HL-60 (cell line): ENCODE data around the gene TMEM134.
A peak's percentile ranks its signal among the peaks of the same experiment; 100 is the strongest.

Source experiments
- GABPA ChIP-seq: IDR thresholded peaks from 2 replicates; pipeline ENCODE4 v1.6.1; 2012; ENCODE audit warnings: low read depth
- POLR2AphosphoS5 ChIP-seq: IDR thresholded peaks from 2 replicates; pipeline ENCODE4 v1.6.1; 2012; ENCODE audit warnings: low read depth
- TF ChIP-seq, protein P1 (sequence below): IDR thresholded peaks from one replicate; pipeline ENCODE4 v1.5.1; 2011; ENCODE audit warnings: low read length, control low read depth, inconsistent platforms; ENCODE audit not compliant: insufficient read depth
- TF ChIP-seq, protein P2 (sequence below): IDR thresholded peaks from 2 replicates; pipeline ENCODE4 v1.6.1; 2012; ENCODE audit warnings: low read depth; ENCODE audit not compliant: insufficient replicate concordance

DNA sequence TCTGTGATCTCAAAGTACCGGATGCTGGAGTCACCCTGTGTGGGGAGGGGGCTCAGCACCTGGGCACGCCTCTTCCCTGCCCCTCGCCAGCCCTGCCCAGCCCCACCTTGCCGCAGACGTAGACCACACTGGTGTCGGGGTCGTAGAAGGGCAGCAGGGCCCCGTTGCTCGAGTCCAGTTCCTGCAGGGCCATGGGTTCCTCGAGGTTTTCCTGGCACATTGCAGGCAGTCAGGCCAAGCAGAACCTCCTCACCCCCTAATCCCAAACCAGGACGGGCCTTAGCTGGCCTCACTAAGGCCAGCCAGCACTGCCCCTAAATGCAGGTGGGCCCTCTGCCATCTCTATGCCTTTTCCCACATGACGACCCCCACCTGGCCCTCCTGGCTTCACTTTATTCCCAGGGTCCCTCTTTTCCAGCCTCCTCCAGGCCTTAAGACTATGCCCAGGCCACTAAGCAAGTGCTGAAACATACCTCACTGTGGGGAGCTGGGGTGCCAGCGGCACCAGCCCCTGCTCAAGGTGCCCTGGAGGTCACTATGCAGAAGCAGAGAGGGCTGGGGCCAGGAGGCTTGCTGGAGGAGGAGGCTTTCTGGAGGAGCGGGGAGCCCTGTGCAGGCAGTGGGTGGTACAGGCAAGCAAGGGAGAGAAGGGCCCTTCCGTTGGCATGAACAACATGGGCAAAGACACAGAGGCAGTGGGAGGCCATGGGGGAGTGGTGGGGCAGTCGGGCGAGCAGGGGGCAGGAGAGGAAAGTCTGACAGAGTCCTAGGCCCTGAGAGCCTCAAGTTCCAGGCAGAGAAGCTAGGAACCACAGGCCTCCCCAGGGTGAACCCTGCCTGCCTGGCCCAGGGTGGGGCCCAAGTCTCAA is 28.6 kb downstream of the TMEM134 start:
- TF ChIP-seq, protein P1, sequence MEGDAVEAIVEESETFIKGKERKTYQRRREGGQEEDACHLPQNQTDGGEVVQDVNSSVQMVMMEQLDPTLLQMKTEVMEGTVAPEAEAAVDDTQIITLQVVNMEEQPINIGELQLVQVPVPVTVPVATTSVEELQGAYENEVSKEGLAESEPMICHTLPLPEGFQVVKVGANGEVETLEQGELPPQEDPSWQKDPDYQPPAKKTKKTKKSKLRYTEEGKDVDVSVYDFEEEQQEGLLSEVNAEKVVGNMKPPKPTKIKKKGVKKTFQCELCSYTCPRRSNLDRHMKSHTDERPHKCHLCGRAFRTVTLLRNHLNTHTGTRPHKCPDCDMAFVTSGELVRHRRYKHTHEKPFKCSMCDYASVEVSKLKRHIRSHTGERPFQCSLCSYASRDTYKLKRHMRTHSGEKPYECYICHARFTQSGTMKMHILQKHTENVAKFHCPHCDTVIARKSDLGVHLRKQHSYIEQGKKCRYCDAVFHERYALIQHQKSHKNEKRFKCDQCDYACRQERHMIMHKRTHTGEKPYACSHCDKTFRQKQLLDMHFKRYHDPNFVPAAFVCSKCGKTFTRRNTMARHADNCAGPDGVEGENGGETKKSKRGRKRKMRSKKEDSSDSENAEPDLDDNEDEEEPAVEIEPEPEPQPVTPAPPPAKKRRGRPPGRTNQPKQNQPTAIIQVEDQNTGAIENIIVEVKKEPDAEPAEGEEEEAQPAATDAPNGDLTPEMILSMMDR = no peak
- no peak for TF ChIP-seq GABPA
- TF ChIP-seq, protein P2, sequence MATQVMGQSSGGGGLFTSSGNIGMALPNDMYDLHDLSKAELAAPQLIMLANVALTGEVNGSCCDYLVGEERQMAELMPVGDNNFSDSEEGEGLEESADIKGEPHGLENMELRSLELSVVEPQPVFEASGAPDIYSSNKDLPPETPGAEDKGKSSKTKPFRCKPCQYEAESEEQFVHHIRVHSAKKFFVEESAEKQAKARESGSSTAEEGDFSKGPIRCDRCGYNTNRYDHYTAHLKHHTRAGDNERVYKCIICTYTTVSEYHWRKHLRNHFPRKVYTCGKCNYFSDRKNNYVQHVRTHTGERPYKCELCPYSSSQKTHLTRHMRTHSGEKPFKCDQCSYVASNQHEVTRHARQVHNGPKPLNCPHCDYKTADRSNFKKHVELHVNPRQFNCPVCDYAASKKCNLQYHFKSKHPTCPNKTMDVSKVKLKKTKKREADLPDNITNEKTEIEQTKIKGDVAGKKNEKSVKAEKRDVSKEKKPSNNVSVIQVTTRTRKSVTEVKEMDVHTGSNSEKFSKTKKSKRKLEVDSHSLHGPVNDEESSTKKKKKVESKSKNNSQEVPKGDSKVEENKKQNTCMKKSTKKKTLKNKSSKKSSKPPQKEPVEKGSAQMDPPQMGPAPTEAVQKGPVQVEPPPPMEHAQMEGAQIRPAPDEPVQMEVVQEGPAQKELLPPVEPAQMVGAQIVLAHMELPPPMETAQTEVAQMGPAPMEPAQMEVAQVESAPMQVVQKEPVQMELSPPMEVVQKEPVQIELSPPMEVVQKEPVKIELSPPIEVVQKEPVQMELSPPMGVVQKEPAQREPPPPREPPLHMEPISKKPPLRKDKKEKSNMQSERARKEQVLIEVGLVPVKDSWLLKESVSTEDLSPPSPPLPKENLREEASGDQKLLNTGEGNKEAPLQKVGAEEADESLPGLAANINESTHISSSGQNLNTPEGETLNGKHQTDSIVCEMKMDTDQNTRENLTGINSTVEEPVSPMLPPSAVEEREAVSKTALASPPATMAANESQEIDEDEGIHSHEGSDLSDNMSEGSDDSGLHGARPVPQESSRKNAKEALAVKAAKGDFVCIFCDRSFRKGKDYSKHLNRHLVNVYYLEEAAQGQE = no peak
- peak; percentile 14; the same call in 1 of the 2 replicates for TF ChIP-seq POLR2AphosphoS5
